T-helper 9 cell (primary cell): ENCODE results near the gene JPH3.
A peak's percentile ranks its signal among the peaks of the same experiment; 100 is the strongest.

Source experiments
- DNase-seq: peaks from one replicate; pipeline ENCODE4 v3.0.0-alpha.2; 2020

The JPH3 gene

DNA sequence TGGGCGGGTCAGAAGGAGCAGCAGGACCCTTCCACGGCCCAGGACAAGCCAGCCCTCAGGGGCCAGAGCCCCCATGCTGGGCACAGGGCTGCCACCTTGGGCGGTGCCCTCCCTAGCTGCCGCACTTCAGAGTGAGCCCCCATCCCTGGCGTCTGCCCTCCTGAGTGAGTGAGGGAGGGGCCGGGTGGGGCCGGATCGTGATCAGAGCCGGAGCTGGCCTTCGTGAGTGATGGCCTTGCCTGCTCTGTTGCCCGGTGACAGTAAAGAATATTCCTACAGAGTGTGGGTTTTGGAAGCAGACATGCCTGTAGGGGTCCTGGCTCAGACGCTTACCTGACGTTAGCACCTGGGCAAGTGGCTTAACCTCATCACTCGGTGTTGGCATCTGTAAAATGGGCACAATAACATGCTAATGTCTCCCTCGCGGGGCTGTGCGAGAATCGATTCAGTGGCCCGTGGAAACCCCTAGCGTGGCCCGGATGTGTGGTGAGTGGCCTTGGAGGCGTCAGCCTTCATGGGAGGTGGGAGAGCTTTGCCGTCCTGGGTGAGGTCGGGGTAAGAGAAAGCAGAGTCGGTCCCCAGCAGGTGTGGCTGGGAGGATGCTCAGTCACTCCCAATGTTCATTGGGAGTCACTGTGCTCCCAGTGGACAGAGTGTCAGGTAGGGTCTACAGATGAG is 26.1 kb downstream of the JPH3 start:
- no peak for DNase-seq

DNA sequence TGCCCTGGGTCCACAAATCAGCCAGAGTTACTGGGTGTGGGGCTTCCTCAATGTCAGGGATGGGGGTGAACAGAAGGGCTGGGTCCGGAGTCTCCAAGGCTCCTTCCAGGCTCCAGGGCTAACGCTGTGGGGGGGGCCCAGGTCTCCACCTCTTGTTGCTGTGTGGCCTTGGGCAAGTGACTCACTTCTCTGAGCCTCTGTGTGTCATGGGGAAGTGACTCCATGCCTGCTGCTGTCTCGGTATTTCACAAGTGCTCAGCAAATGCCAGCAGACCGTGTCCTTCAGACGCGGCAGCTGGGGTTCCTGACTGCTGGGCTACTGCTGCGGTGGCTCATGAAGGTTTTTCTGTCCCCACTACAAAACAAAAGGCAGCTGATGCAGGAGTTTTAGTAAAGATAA is 26.6 kb downstream of the JPH3 start:
- DNase-seq = no peak

DNA sequence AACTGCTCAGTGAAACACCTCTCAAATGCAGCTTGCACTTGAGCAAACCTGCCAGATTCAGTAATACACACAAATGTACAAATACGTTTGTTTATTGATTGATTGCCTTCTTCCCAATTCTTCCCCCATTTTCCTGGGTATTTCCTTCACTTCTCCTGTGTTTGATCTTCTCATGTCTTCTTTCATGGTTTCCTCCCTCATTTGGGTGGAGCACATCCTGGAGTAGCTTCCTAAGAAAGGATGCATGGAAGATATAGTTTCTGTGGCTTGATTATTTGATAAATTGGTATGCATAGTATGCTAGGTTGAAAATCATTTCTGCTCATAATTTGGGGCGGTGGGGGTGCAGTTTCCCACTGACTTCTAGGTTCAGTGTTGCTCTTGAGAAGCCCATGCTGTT is 28.8 kb downstream of the JPH3 start:
- DNase-seq = no peak

DNA sequence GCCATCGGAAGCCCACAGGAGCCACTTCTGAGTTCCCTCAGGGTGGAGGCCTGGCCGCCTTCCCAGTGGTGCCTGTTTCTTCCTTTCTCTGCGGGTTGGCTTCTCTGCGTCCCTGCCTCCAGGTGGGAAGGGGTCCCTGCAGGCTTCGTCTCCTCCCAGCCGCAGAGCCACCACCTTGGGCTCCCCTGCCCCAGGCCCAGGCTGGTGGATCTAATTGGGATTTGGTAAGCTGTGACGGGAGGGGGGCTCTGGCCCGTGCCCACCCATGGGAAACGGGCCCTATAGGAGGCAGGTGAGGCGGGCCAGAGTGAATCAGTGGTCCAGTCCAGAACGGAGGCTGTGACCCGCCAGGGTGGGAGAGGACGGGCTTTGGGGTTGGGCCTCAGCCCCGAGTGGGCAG is 32.1 kb downstream of the JPH3 start:
- DNase-seq = no peak

GRCh38 chr16:87635541-87636049 is 33.3 kb downstream of the JPH3 start:
- peak; percentile 54 for DNase-seq

- DNase-seq = peak; percentile 68
These were observed 33.9 kb downstream of the JPH3 start for GRCh38 chr16:87636050-87636684.

GRCh38 chr16:87636741-87637140 is 34.4 kb downstream of the JPH3 start:
- no peak for DNase-seq

- no peak for DNase-seq
These were observed 35.0 kb downstream of the JPH3 start for GRCh38 chr16:87637357-87637756.

GRCh38 chr16:87638736-87639135 is 36.4 kb downstream of the JPH3 start:
- DNase-seq = no peak

DNA sequence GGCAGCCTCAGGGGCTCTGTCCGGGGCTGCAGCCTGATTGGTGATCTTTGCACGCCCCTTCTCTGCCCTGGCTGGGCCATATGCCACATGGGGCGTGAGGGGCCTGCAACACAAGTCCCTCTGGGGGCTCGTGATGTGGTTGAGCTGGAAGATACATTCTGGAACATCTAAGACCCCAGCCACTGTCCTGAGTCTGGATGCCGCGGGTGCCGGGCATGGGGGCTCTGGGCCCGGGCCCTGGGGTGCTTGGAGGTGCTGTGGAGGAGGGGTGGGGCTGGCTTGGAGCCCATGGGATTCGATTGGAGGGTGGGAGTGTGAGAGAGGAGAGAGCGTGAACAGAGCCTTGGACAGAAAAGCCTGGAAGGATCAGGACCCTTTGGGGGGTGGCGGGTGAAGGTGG is 39.4 kb downstream of the JPH3 start:
- no peak for DNase-seq

DNA sequence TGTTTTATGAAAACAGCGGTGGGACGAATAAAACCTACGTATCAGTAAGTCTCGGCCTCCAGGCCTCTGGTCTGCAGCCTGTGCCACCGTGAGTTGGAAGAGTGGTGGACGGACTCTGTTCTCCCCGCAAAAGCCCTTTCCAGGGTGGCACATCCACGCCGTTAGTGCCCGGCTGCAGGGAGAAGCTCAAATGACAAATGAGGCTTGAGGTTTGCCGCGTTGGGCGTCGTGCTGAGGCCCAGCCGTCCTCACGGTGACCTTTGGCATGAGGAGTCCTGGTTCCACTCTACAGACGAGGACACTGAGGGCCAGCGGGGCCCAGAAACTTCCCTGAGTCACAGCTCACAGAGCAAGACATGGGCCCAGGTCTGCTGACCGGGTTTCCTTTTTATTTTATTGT is 40.2 kb downstream of the JPH3 start:
- no peak for DNase-seq

- DNase-seq = no peak
These were observed 41.9 kb downstream of the JPH3 start for GRCh38 chr16:87644186-87644585.

- no peak for DNase-seq
These were observed 42.3 kb downstream of the JPH3 start for GRCh38 chr16:87644596-87644995.

GRCh38 chr16:87645802-87646201 is 43.5 kb downstream of the JPH3 start:
- no peak for DNase-seq

- DNase-seq = no peak
These were observed 45.3 kb downstream of the JPH3 start for GRCh38 chr16:87647431-87648185.

- DNase-seq = no peak
These were observed 45.9 kb downstream of the JPH3 start for GRCh38 chr16:87648236-87648635.

DNA sequence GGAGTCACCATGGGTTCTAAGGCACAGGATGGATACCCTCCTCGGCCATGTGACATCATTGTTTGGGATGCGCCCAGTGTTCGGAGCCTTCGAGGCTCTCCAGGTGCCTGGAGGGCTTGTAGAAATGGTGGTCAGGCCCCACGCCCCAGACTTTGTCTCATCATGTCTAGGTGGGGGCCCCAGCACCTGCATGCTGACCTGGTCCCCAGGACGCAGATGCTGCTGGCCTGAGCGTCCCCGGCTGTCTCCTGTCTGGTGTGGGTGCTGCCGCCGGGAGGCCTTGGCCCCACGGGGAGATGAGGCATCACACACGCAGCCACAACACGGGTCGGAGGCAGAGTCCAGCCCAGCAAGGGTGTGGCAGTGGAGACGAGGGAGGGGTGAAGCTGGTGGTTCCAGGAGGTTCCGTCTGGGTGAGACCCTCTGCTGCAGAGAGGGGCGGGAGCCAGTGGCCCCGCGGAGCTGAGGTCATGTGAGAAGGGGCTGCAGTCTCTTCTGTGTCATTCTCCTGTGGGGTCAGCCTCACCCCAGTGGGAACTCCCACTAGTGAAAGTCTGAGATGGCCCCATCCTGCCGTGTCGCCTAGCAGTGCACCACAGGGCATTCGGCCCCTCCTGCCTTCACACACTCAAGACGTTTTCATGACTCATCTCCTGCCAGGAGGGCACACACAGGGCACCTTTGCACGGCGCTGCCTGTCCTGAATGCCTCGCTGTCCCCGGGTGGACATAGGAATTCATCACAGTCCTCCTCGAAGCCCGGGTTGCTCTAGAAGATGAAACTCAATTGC is 46.6 kb downstream of the JPH3 start:
- DNase-seq = no peak

GRCh38 chr16:87652386-87652785 is 50.1 kb downstream of the JPH3 start:
- DNase-seq = no peak

DNA sequence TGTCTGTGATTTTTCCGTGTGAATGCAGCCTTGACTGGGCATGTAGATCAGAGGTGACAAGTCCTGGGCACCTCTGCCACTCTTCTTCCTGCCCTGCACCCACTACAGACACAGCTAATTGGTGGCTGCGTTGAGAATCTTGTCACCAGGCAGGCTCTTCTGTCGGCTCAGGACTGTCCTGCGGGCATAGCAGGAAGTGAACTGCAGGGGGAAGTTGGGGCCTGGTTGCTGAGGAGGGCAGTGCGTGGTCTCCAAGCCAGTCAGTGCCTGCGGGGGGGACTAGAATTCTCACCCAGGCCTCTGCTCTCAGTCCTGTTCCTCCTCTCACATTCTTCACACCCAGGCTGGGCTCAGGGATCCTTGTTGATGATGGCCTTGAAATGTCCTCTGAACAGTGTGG is 50.5 kb downstream of the JPH3 start:
- DNase-seq = no peak

DNA sequence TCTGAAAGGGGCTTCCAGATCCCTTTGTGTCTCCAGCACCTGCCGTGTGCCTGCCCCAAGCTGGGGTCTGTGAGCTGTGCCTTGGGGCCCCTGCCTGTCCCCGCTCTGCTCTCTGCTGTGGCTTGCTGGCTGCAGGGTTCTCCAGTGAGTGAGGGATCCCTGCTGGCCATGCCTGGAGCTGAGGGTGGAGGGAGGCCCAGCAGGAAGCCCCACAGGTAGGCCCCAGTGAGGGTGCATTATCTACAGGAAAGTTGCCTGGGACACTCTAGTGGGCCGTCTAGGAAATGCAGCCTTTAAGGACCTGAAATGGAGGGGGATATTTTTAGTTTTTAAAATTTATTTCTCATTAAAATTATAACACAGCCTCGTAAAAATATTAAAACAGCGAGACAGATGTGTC is 50.9 kb downstream of the JPH3 start:
- no peak for DNase-seq

DNA sequence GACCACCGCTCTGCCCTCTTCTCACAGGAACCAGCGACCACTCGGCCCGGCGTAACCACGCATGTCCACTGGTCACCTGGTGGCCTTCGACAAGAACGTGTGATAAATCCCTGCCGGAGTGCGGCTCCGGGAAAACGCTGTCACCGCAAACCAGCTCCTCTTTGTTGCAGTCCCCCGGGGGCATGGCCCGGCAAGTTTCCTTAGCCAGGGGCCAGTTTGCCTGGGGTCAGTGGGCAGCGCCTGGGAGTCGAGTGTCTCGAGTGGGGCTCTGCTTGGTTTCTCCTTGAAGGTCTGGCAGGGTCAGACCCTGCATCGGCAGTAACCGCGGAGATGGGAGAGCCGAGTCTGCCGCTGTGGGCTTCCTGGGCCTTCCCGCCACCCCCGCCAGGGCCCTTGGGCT is 52.5 kb downstream of the JPH3 start:
- DNase-seq = no peak

- no peak for DNase-seq
These were observed 54.0 kb downstream of the JPH3 start for GRCh38 chr16:87656328-87656727.

- no peak for DNase-seq
These were observed 55.4 kb downstream of the JPH3 start for GRCh38 chr16:87657621-87658192.
